ENCODE results near the gene FZD7.

Gene FZD7

DNA sequence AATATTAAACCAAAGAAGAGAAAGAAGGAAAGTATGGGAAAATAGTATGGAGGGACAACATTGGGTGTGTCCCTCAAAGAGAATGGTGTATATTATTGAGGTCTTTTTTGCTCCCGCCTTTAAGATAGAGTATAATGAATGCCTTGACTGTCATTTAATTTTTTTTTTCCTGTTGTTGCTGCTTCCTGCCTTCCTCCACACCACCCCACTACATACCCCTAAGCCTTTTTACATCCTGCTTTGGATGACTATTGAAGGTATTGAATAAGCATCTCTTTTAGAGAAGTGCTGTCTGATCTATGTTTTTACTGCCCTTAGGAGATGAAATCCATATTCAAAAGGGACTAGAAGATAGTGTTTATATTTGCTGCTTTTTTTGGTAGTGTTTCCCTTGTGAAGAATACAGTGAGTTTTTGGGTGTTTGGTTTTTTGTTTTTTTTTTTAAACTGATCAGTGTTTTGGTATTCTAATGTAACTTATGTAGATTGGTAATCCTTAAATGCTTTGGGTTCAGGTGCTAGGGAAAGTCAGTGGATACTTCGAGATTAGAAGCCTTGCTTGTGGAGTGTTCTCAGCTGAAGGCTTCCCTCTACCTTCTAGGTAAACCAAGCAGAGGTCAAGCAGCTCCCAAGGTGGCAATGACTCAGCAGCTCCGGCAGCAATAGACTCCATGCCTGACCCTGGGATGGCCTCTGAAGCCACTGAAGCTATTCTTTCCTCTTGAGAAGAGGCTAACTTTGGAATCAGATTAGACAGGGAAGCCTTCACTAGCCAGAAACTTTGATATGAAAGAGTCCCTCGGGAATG, 5.0 kb downstream of the FZD7 start:
- DNase-seq (ENCODE audit: low spot score): peak; percentile 33

DNA sequence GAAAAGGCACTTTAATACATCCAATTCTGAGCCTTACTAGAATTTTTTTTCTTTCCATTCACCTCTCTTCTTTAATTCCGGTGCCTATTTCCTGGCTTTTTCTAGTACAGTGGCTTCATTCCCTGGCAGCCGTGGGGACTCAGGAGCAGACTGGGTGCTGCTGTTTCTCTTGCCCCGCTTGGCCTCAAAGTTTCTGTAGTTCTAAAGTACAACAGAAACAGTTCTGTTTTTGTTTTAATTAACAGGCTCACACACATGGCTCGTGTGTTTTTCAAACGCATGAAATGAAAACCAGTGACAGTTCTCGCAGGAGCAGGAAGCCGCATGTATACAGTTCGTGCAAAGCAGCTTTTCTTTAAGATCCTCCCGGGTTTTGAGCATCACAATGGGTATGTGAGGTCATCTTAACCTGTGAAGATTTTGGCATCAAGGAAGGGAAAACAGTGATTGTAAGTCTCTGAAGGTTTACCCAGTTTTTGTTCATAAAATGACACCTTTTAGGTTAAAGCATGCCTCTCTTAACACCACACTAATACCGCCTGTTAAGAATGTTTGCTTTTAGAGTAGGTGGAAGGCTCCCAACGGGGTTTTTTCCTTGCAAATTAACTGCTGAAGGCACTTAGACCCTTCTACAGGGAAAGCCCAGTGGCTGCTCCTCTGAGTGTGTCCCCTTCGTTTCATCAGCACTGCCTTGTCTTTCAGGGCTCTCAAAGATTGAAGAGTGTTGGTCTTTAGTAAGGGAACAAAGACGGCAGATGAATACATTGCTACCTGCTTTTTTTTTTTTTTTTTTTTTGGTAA, 5.8 kb downstream of the FZD7 start:
- DNase-seq (ENCODE audit: low spot score): no peak

DNA sequence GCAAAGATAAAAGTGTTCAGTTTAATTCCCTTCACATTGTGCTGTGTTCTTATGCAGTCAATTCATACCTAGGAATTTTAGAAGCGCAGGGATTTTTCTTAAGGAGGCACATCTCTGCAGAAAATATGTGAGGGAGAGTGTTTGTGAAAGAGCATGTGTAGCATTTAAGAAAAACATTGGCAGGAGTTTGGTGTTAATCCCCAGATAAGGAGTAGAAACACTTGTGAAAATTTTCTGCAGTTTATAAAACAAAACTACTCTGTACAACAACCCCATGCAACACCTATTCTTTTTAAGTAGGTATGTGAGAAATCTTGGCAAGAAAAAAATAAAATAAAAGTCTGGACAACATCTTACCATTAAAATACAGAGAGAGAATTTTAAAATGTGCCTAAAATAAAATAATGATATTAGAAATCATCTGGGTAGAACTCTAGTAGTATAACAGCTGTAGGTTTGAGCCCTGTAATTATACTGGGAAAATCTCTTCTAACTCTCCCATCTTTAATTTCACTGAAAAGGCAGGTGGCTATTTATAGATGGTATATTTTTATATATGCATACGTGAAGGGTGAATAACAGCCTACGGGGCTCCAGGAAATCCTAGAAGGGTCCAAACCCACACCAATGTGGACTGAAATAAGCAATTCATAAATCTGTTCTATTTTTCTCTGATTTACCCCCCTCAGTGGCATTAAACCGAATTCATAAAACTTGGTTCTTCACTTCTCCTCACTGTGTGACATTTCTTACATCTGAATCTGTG, 6.6 kb downstream of the FZD7 start:
- DNase-seq (ENCODE audit: low spot score): no peak

- peak; percentile 24 for DNase-seq (ENCODE audit: low spot score)
These were observed 8.8 kb downstream of the FZD7 start for GRCh38 chr2:202042444-202042843.

DNA sequence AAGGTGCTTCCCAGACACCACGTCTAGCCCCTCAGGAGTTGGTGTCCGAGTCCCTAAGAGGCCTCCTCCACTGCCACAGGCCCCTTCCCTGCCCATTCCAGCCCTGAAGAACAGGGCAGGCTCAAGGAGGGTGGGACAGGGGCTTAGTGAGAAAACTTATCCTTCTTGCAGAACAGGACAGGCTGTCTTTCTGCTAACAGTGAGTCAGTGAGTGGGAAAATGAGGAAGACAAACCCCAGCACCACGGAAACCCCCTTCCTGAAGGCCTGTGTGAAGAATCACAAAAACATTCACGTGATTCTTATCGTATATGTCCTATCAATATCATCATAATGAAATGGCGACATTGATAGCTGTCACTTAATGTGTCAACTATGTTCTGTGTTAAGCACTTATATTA, 9.8 kb downstream of the FZD7 start:
- DNase-seq (ENCODE audit: low spot score): no peak

DNA sequence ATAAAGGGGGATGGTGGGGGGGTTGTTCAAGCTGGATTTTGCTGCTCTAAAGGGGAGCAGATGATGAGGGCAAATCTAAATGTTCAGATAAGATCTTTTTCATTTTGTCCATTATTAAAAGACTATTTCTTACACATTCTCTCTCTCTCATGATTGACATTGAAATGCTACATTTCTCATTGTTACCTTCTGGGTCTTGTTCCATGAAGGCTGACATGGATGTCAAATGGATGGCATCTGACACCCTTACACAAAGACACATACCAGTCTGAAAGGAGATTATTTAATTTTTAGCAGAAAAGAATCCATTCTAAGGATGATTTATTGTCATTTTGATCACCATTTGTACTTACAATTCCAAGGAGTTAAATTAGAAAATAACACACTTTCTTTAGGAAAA, 11.1 kb downstream of the FZD7 start:
- no peak for DNase-seq (ENCODE audit: low spot score)

GRCh38 chr2:202046572-202046971, 12.9 kb downstream of the FZD7 start:
- no peak for DNase-seq (ENCODE audit: low spot score)

- no peak for DNase-seq (ENCODE audit: low spot score)
These were observed 15.6 kb downstream of the FZD7 start for GRCh38 chr2:202049092-202049728.

DNA sequence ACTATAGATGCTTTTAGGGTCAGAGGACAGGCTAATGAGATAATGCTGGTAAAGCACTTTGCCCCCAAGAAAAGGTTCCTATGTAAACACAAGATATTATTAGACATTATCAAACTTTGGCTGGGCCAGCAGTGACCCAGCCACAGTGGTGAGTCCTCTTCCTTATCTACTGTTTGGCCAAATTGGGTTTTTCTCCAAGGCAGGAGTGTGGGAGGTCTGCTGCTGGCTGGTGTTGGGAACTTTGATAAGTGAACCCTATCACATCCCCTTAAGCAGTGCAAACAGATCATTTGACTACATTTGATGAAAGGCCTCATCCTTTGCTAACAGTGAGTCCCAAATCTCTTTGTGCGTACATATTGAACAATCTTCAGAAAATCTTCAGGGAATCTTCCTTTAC, 16.2 kb downstream of the FZD7 start:
- no peak for DNase-seq (ENCODE audit: low spot score)

DNA sequence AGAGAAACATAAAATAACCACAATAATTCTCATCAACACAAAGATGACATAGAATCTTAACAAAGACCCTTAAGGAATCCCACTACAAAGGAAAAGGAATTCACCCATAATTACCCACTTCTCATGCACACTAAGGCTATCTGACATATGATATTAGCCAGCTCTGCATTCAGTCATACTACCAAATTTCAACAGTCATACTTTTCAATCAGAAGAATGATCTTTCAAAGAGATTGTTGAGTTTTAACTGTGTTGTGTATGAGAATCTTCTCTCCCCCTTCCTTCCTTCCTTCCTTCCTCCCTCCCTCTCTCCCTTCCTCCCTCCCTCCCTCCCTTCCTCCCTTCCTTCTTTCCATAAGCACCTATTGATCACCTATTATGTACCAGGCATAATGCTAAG, 17.0 kb downstream of the FZD7 start:
- no peak for DNase-seq (ENCODE audit: low spot score)

- peak; percentile 61 for DNase-seq (ENCODE audit: low spot score)
These were observed 18.0 kb downstream of the FZD7 start for GRCh38 chr2:202051499-202052161.

- DNase-seq (ENCODE audit: low spot score): no peak
These were observed 18.6 kb downstream of the FZD7 start for GRCh38 chr2:202052235-202052634.

- no peak for DNase-seq (ENCODE audit: low spot score)
These were observed 21.0 kb downstream of the FZD7 start for GRCh38 chr2:202054679-202055078.

DNA sequence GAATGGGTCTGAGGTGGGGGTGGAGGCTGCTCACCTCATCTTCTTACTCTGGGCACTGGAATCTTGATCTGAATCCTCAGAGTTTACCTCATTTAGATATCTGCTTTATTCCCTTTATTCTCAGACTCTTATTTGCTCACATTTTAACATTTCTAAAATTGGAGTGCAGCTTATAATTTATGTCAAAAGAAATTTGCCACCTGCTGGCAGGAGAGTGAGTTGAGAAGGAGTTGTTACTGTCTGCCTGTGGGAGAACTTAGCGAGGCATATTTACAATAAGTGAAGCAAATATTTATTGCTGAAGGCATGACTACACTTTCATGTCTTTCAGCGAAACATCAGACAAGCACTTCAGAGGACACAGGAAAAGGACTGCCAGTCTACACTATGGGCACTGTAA, 23.0 kb downstream of the FZD7 start:
- DNase-seq (ENCODE audit: low spot score): no peak

DNA sequence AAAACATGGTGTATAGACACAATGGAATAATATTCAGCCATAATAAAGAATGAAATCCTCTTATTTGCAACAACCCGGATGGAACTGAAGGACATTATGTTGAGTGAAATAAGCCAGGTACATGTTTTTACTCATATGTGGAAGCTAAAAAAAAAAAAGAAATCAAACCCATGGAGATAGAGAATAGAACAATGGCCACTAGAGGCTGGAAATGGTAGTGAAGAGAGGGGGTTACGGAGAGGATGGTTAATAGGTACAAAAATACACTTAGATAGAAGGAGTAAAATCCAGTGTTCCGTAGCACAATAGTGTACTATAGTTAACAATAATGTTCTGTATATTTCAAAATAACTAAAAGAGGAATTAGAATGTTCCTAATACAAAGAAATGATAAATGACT, 26.6 kb downstream of the FZD7 start:
- no peak for DNase-seq (ENCODE audit: low spot score)

GRCh38 chr2:202061695-202062094, 28.0 kb downstream of the FZD7 start:
- no peak for DNase-seq (ENCODE audit: low spot score)

- peak; percentile 80 for DNase-seq (ENCODE audit: low spot score)
These were observed 30.7 kb downstream of the FZD7 start for GRCh38 chr2:202064171-202064880.

GRCh38 chr2:202064881-202065230, 31.2 kb downstream of the FZD7 start:
- DNase-seq (ENCODE audit: low spot score): no peak

GRCh38 chr2:202065876-202066275, 32.2 kb downstream of the FZD7 start:
- DNase-seq (ENCODE audit: low spot score): no peak

DNA sequence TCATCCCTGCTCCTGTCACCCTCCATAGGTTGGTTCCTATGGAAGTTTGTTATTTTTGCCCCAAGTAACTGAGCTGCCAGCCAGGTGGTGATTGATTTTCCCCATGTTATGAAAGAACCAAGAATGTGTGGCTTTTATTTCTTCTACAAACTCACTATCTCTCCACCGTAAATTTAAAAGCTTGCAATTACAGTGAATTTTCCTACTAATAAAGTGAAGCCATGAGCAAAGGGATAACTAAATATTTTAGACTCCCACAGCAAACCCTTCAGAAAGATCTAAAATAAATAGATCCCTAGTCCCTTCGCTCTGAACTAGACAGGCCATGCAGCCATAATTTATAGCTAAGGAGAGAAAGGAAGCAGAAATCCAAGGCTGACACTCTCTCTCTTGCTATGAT, 33.2 kb downstream of the FZD7 start:
- DNase-seq (ENCODE audit: low spot score): no peak

DNA sequence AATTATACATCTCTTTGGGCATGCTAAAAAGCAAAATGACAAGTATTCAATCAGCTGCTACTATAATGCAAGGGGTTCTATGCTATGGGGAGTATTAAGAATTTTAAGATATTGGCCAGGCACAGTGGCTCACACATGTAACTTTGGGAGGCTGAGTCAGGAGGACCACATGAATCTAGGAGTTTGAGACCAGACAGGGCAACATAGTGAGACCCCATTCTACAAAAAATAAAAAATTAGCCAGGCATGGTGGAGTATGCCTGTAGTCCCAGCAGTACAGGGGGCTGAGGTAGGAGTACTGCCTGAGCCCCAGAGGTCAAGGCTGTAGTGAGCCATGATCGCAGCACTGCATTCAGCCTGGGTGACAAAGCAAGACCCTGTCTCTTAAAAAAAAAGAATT, 33.9 kb downstream of the FZD7 start:
- DNase-seq (ENCODE audit: low spot score): no peak
